BLaER1 treated with 17β-estradiol and CSF1 and Interleukin-3, amounts not matched to agents 10 nM and 100 nM (cell line): ENCODE data around the gene NMS.

Experiments
- H3K27ac ChIP-seq, 11 experiments: shearing (Covaris generic); formaldehyde crosslinking; 2 replicates each; pipeline ENCODE4 v1.8.1; 2022
- H3K27me3 ChIP-seq, 11 experiments: shearing (Covaris generic); formaldehyde crosslinking; 2 replicates each; pipeline ENCODE4 v1.8.1; 2022
- H3K36me3 ChIP-seq, 11 experiments: shearing (Covaris generic); formaldehyde crosslinking; 2 replicates each; pipeline ENCODE4 v1.8.1; 2022
- H3K4me1 ChIP-seq, 10 experiments: shearing (Covaris generic); formaldehyde crosslinking; 2 replicates each; pipeline ENCODE4 v1.8.1; 2022
- H3K4me2 ChIP-seq, 11 experiments: shearing (Covaris generic); formaldehyde crosslinking; 2 replicates each; pipeline ENCODE4 v1.8.1; 2022
- H3K4me3 ChIP-seq, 10 experiments: shearing (Covaris generic); formaldehyde crosslinking; 2 replicates each; pipeline ENCODE4 v1.8.1; 2022
- H3K9ac ChIP-seq, 11 experiments: shearing (Covaris generic); formaldehyde crosslinking; 2 replicates each; pipeline ENCODE4 v1.8.1; 2022
- H3K9me3 ChIP-seq, 11 experiments: shearing (Covaris generic); formaldehyde crosslinking; replicated peaks in 1 of 11; 2 replicates each; pipeline ENCODE4 v1.8.1; 2022
- H4K20me1 ChIP-seq, 11 experiments: shearing (Covaris generic); formaldehyde crosslinking; 2 replicates each; pipeline ENCODE4 v1.8.1; 2022
- Cebpa-rat ChIP-seq, 11 experiments: shearing (Covaris generic); IDR thresholded peaks; 2 replicates each; pipeline ENCODE4 v1.8.1; 2022

NMS gene

GRCh38 chr2:100513650-100514049 is 43.4 kb downstream of the NMS start:
- Histone ChIP-seq H3K27ac (peak overlapping the region in 6 of 11 experiments; percentile 12 to 59 (median 46); a peak in 11 of 22 replicates), H3K9me3 (peaks cover 0 to 5% (median 2%) of the 10 kb centered on the region in 11 experiments; a peak in 8 of 22 replicates), H3K4me3 (no peak overlapping the region), H3K4me2 (peak overlapping the region in 2 of 11 experiments; percentile 24 to 39; a peak in 3 of 22 replicates), H4K20me1 (no peaks in the 10 kb centered on the region), H3K27me3 (no peaks in the 10 kb centered on the region), H3K36me3 (no peaks in the 10 kb centered on the region), H3K4me1 (peaks cover 0 to 10% (median 0%) of the 10 kb centered on the region in 10 experiments; a peak in 3 of 20 replicates), H3K9ac (no peak overlapping the region)
- no peak for TF ChIP-seq Cebpa-rat (IDR thresholded peaks at IDR 0.05)

- Histone ChIP-seq H3K36me3 (no peaks in the 10 kb centered on the region), H4K20me1 (no peaks in the 10 kb centered on the region), H3K9ac (no peak overlapping the region), H3K4me1 (peaks cover 0 to 10% (median 0%) of the 10 kb centered on the region in 10 experiments; a peak in 3 of 20 replicates), H3K27me3 (no peaks in the 10 kb centered on the region), H3K4me2 (no peak overlapping the region), H3K9me3 (0 out of 22 replicates have a peak, but pooled peaks cover 0 to 7% (median 0%) of the 10 kb centered on the region in 11 experiments), H3K27ac (no peak overlapping the region), H3K4me3 (no peak overlapping the region)
- TF ChIP-seq Cebpa-rat (IDR thresholded peaks at IDR 0.05), result no peak
These were observed 47.3 kb downstream of the NMS start for GRCh38 chr2:100517556-100517955.

- H3K36me3 ChIP-seq, result no peaks in the 10 kb centered on the region
- no peaks in the 10 kb centered on the region for H4K20me1 ChIP-seq
- H3K4me2 ChIP-seq, result no peak overlapping the region
- H3K9ac ChIP-seq, result no peak overlapping the region
- no peak overlapping the region for H3K4me3 ChIP-seq
- H3K4me1 ChIP-seq, result peaks cover 0 to 2% (median 0%) of the 10 kb centered on the region in 10 experiments; a peak in 3 of 20 replicates
- no peak for TF ChIP-seq Cebpa-rat (IDR thresholded peaks at IDR 0.05)
- no peak overlapping the region for H3K27ac ChIP-seq
- 0 out of 22 replicates have a peak, but pooled peaks cover 0 to 7% (median 0%) of the 10 kb centered on the region in 11 experiments for H3K9me3 ChIP-seq
- no peaks in the 10 kb centered on the region for H3K27me3 ChIP-seq
These were observed 48.5 kb downstream of the NMS start for GRCh38 chr2:100518801-100519200.

- Histone ChIP-seq H3K9me3 (0 out of 22 replicates have a peak, but pooled peaks cover 0 to 7% (median 0%) of the 10 kb centered on the region in 11 experiments), H3K9ac (no peak overlapping the region), H3K36me3 (no peaks in the 10 kb centered on the region), H3K4me1 (no peaks in the 10 kb centered on the region), H3K4me3 (no peak overlapping the region), H4K20me1 (no peaks in the 10 kb centered on the region), H3K4me2 (no peak overlapping the region), H3K27me3 (no peaks in the 10 kb centered on the region), H3K27ac (no peak overlapping the region)
- TF ChIP-seq Cebpa-rat (IDR thresholded peaks at IDR 0.05), result no peak
These were observed 49.9 kb downstream of the NMS start for GRCh38 chr2:100520224-100520623.

GRCh38 chr2:100522430-100522829 is 52.1 kb downstream of the NMS start:
- Histone ChIP-seq H3K27ac (no peak overlapping the region), H4K20me1 (no peaks in the 10 kb centered on the region), H3K4me3 (no peak overlapping the region), H3K9me3 (0 out of 22 replicates have a peak, but pooled peaks cover 0 to 7% (median 0%) of the 10 kb centered on the region in 11 experiments), H3K9ac (no peak overlapping the region), H3K27me3 (no peaks in the 10 kb centered on the region), H3K4me1 (no peaks in the 10 kb centered on the region), H3K36me3 (no peaks in the 10 kb centered on the region), H3K4me2 (no peak overlapping the region)
- no peak for TF ChIP-seq Cebpa-rat (IDR thresholded peaks at IDR 0.05)

GRCh38 chr2:100524331-100524730 is 54.0 kb downstream of the NMS start:
- Histone ChIP-seq H3K4me1 (no peaks in the 10 kb centered on the region), H3K9me3 (0 out of 22 replicates have a peak, but pooled peaks cover 0 to 7% (median 0%) of the 10 kb centered on the region in 11 experiments), H3K4me3 (no peak overlapping the region), H3K27ac (no peak overlapping the region), H4K20me1 (no peaks in the 10 kb centered on the region), H3K4me2 (no peak overlapping the region), H3K9ac (no peak overlapping the region), H3K36me3 (no peaks in the 10 kb centered on the region), H3K27me3 (no peaks in the 10 kb centered on the region)
- TF ChIP-seq Cebpa-rat (IDR thresholded peaks at IDR 0.05), result no peak

GRCh38 chr2:100526868-100527267 is 56.6 kb downstream of the NMS start:
- no peaks in the 10 kb centered on the region for H4K20me1 ChIP-seq
- H3K9me3 ChIP-seq, result 0 out of 22 replicates have a peak, but pooled peaks cover 0 to under 1% (median 0%) of the 10 kb centered on the region in 11 experiments
- no peak overlapping the region for H3K9ac ChIP-seq
- no peaks in the 10 kb centered on the region for H3K27me3 ChIP-seq
- H3K4me3 ChIP-seq, result no peak overlapping the region
- TF ChIP-seq Cebpa-rat (IDR thresholded peaks at IDR 0.05), result no peak
- H3K4me1 ChIP-seq, result 0 out of 20 replicates have a peak, but pooled peaks cover 0 to 5% (median 0%) of the 10 kb centered on the region in 10 experiments
- no peak overlapping the region for H3K27ac ChIP-seq
- H3K36me3 ChIP-seq, result no peaks in the 10 kb centered on the region
- no peak overlapping the region for H3K4me2 ChIP-seq

GRCh38 chr2:100527440-100528015 is 57.2 kb downstream of the NMS start:
- Histone ChIP-seq H3K4me2 (no peak overlapping the region), H3K36me3 (no peaks in the 10 kb centered on the region), H3K9me3 (no peaks in the 10 kb centered on the region), H3K9ac (no peak overlapping the region), H4K20me1 (no peaks in the 10 kb centered on the region), H3K4me1 (0 out of 20 replicates have a peak, but pooled peaks cover 0 to 5% (median 0%) of the 10 kb centered on the region in 10 experiments), H3K27ac (no peak overlapping the region), H3K4me3 (no peak overlapping the region), H3K27me3 (no peaks in the 10 kb centered on the region)
- no peak for TF ChIP-seq Cebpa-rat (IDR thresholded peaks at IDR 0.05)

GRCh38 chr2:100529176-100529575 is 58.9 kb downstream of the NMS start:
- no peaks in the 10 kb centered on the region for H4K20me1 ChIP-seq
- 0 out of 20 replicates have a peak, but pooled peaks cover 0 to 5% (median 0%) of the 10 kb centered on the region in 10 experiments for H3K4me1 ChIP-seq
- H3K4me2 ChIP-seq, result no peak overlapping the region
- no peaks in the 10 kb centered on the region for H3K27me3 ChIP-seq
- H3K9me3 ChIP-seq, result peaks cover 0 to 7% (median under 1%) of the 10 kb centered on the region in 11 experiments; a peak in 4 of 22 replicates
- H3K4me3 ChIP-seq, result no peak overlapping the region
- no peaks in the 10 kb centered on the region for H3K36me3 ChIP-seq
- H3K9ac ChIP-seq, result no peak overlapping the region
- no peak for TF ChIP-seq Cebpa-rat (IDR thresholded peaks at IDR 0.05)
- no peak overlapping the region for H3K27ac ChIP-seq
